NT2/D1 (cell line): ENCODE data around the gene FBXL7.

ENCODE experiments used
- SUZ12 ChIP-seq: IDR thresholded peaks from 2 replicates; pipeline ENCODE4 v1.6.1; 2011; ENCODE audit not compliant: insufficient read length, insufficient read depth; ENCODE audit errors: extremely low read depth
- ZNF274 ChIP-seq: IDR thresholded peaks from 2 replicates; pipeline ENCODE4 v1.6.1; 2011; ENCODE audit warnings: mild to moderate bottlenecking, low read depth, low read length

GRCh38 chr5:15452781-15453180, 47.2 kb upstream of the FBXL7 start:
- TF ChIP-seq ZNF274 (no peak), SUZ12 (no peak)
